Choroid plexus epithelial cell (primary cell): ENCODE data around the gene SCN3B.
A peak's percentile ranks its signal among the peaks of the same experiment; 100 is the strongest.

ENCODE experiments used
- DNase-seq: peaks from one replicate; pipeline ENCODE4 v3.0.0-alpha.2; 2010; ENCODE audit warnings: low read depth
- H3K4me3 ChIP-seq: 2 replicates; pipeline ENCODE4 v1.5.1; 2011; ENCODE audit warnings: low read depth, mild to moderate bottlenecking, control low read depth, low read length, moderate library complexity
- TF ChIP-seq, protein P1 (sequence below): conservative IDR thresholded peaks from 2 replicates; pipeline ENCODE4 v1.5.1; 2011; ENCODE audit warnings: low read depth, mild to moderate bottlenecking, control low read depth, inconsistent platforms, low read length, moderate library complexity

The SCN3B gene

DNA sequence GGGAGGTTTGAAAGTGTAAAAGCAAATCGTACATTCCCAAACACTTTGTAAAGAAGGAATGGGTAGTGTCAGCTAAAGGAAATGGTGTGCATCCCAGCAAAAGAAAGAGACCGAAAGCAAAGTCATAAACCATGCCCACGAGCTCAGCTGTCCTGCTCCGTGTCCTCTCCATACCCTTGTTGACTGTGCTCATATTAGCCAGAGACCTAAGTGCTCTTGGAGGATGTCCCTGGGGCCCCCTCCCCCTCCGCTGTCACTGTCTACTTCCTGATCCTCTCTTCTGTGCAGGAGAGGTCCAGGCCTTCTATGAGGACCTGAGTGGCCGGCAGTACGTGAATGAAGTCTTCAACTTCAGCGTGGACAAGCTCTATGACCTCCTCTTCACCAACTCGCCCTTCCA, 46.1 kb downstream of the SCN3B start:
- TF ChIP-seq, protein P1, sequence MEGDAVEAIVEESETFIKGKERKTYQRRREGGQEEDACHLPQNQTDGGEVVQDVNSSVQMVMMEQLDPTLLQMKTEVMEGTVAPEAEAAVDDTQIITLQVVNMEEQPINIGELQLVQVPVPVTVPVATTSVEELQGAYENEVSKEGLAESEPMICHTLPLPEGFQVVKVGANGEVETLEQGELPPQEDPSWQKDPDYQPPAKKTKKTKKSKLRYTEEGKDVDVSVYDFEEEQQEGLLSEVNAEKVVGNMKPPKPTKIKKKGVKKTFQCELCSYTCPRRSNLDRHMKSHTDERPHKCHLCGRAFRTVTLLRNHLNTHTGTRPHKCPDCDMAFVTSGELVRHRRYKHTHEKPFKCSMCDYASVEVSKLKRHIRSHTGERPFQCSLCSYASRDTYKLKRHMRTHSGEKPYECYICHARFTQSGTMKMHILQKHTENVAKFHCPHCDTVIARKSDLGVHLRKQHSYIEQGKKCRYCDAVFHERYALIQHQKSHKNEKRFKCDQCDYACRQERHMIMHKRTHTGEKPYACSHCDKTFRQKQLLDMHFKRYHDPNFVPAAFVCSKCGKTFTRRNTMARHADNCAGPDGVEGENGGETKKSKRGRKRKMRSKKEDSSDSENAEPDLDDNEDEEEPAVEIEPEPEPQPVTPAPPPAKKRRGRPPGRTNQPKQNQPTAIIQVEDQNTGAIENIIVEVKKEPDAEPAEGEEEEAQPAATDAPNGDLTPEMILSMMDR, result no peak
- DNase-seq, result no peak

DNA sequence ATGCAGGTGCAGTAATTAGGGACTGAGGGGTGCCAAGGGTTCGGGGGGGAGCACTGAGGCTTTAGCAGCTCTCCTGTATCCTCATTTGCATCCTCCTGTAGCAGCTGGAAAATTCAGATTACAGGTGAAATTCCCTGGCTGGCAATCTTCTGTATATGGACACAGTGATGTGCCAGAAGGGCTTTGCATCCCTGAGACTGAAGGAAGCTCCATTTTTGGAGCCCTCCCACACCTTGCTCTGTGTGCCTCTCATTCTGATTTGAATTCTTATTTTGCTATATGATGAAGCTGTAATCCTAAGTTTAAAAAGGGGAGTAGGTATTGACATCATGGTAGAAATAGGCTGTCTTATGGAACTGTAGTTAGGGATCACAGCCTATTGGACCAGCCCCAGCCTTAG, 46.6 kb downstream of the SCN3B start:
- H3K4me3 ChIP-seq, result no peak overlapping the region
- TF ChIP-seq, protein P1, result no peak
- DNase-seq, result no peak

More for the DNA sequence above, 46.1 kb downstream of the SCN3B start:
- no peak overlapping the region for H3K4me3 ChIP-seq

DNA sequence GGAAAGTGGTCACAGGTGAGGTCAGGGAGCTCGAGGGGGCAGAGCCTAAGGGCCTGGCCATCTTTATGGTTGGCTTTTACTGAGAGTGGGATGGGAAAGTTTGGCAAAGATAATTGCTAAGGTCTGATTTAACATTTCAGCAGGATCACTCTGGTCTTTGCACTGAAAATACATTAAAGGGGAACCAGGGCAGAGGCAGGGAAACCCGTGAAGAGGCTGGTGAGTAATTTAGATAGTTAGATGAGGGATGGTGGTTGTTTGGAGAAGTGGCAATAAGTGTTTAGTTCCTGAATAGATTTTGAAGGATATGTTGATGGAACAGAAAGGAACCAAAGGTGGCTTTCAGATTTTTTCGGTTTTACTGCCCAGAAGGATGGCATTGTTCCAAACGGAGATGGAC, 50.8 kb downstream of the SCN3B start:
- DNase-seq, result no peak
- TF ChIP-seq, protein P1, result no peak
- no peak overlapping the region for H3K4me3 ChIP-seq

DNA sequence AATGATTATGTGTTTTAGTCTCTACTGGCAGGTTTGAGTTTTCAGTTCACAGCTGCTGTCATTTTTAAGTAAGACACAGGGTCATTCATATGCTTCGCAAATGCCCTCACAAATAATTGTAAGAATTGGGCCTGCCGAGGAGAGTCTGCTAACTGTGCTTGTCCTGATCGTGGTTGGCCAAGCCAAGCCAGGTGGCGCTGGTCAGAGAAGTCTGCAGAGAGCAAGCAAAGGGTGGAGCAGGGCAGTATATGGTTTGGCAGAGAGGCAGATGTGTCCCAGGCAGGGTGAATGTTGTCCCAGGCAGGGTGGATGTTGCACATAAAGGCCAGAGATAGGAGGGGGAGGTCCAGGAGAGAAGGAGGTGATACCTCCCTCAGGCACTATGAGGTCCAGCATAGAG, 52.7 kb downstream of the SCN3B start:
- H3K4me3 ChIP-seq, result no peak overlapping the region
- DNase-seq, result no peak
- TF ChIP-seq, protein P1, result no peak

DNA sequence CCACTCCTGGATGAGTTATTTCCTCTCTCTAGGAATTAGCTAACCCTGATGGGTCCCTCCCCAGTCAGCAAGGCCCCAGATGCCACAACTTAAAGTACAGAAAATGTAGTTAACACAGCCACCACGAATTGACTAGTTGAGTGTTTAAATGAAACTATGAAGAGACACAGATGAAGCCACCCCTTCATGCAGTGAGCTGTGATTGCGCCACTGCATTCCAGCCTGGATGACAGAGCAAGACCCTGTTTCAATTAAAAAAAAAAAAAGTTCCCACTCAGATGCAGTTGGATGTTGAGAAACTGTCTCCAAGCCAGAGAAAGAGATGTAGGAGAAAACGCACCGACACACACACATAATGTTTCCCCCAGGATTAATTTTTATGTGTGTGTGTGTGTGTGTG, 53.3 kb downstream of the SCN3B start:
- TF ChIP-seq, protein P1, result no peak
- no peak overlapping the region for H3K4me3 ChIP-seq
- DNase-seq, result peak; percentile 42

DNA sequence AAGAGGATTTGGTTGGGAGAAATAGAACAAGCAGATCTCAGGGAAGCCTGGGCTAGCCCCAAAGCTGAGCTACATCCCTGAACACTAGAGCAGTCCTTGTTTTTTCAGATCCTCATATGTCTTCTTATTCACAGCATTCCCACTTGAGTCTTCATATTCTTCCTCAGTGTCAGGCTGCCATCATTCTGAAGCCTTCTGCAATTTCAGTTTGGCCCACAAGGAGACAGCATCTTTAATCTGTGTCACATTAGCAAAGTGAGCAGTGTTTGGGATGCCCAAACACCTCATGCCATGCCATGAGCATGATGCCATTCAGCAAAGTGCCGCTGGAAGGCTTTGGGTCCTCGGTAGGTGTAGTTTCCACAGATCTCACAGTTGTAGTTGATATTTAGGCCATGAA, 56.6 kb downstream of the SCN3B start:
- TF ChIP-seq, protein P1, result peak; percentile 17
- no peak for DNase-seq
- H3K4me3 ChIP-seq, result no peak overlapping the region

DNA sequence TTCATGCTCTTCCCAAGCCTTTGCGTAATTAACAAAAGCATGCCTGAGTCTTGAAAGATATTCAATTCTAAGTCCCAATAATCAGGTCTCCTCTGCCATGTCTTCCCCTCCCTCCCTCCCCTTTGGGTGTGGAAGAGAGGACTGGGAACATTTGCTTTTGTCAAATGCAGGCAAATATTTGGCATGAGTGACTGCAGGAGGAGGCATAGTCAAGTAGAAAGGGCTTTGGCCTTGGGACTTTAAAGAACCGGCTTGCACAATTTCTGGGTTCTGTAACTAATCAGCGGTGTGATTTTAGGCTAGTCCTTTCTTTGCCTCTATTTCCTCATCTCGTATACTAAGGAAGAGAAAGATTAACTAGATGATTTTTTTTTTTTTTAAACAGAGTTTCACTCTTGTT, 59.5 kb downstream of the SCN3B start:
- DNase-seq, result no peak
- TF ChIP-seq, protein P1, result no peak

More for the DNA sequence above, 59.5 kb downstream of the SCN3B start:
- H3K4me3 ChIP-seq, result no peak overlapping the region
